DND-41 (cell line): ENCODE measurements around the gene FTO.

Experiments used
- CTCF ChIP-seq: IDR thresholded peaks from 2 replicates; pipeline ENCODE4 v1.5.1; 2012; ENCODE audit warnings: borderline replicate concordance, low read length, moderate library complexity, mild to moderate bottlenecking; ENCODE audit not compliant: poor library complexity, severe bottlenecking; ENCODE audit errors: extremely low read depth
- EZH2 ChIP-seq: IDR thresholded peaks from 3 replicates; pipeline ENCODE4 v1.6.1; 2012; ENCODE audit warnings: borderline replicate concordance, low read depth, mild to moderate bottlenecking, moderate library complexity, low read length, inconsistent platforms; ENCODE audit not compliant: severe bottlenecking

DNA sequence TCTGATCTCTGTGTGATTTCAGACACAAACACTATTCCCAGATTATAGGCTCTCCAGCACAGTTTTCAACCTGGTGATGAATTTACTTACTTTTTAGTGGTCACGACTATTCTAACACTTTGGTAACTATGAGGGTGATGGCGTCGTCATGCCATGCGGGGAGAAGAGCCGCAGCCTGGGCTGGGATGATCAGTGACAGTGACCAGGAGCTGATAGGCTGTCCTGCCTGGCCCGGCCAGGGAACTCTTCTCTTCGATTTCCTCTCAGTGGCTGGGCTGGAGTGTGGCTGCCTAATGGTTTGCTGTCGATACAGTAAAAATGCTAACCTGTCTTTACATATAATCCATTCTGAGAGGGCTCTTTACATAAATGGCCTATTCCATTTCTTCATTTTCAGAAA lies 469.5 kb downstream of the FTO start:
- TF ChIP-seq EZH2, result no peak
- TF ChIP-seq CTCF, result no peak
